ENCODE results near the gene CCNY. TPM values are rescaled to one million over a fixed set of nuclear protein-coding genes. Genes with fewer than 3 reads are reported as not detected.

Gene CCNY
- polyA plus RNA-seq, 2 of the 4 experiments (the other 2 are of a cell fraction): 28.1 to 55.5 TPM

DNA sequence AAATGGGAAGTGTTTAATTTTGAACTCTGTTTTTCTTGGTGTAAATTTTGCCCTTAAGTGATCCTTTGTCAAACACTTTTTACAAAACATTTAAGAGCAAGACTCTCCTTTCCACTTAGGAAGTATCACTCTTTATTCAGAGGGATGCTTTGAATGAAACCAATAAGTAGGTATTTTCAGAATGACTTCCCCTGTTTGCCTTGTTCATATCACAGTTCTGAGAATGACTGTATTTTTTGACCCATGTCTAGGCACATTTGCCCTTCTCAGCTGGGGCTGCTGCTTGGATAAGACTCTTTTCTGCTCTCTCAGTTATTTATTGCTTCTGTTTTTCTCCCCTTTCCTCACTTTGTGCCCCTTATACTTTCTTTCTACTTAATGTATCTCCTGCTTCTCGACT lies 98.2 kb downstream of the CCNY start:
- POLR2A ChIA-PET: no interaction called here
- no peaks in the 10 kb centered on the region; the same call in 2 of the 3 replicates for H3K4me1 ChIP-seq
- peaks cover 4% of the 10 kb centered on the region; the same call in 1 of the 3 replicates for H3K9me3 ChIP-seq
- no peak overlapping the region for H3K4me3 ChIP-seq
- DNase-seq (ENCODE audit: low read depth in 1 of 2, low spot score in 1 of 2) (no peak), ATAC-seq (no peak), FAIRE-seq (no peak)
- H3K27ac ChIP-seq: no peak overlapping the region
- no peak for TF ChIP-seq HOXB13 (CRISPR knock-in tag; IDR thresholded peaks at IDR 0.05; ENCODE audit: low read depth)
- TF ChIP-seq MYC (IDR thresholded peaks at IDR 0.05; ENCODE audit: borderline replicate concordance, low read length): no peak
- no peak for TF ChIP-seq RFX5 (IDR thresholded peaks at IDR 0.05)
- TF ChIP-seq ZC3H11A (IDR thresholded peaks at IDR 0.05): no peak
- TF ChIP-seq SREBF2 (IDR thresholded peaks at IDR 0.05): no peak
- no peak for TF ChIP-seq EHF (CRISPR knock-in tag; IDR thresholded peaks at IDR 0.05)
- TF ChIP-seq GATA3 (IDR thresholded peaks at IDR 0.05; ENCODE audit: borderline replicate concordance): no peak
- TF ChIP-seq, protein P1, sequence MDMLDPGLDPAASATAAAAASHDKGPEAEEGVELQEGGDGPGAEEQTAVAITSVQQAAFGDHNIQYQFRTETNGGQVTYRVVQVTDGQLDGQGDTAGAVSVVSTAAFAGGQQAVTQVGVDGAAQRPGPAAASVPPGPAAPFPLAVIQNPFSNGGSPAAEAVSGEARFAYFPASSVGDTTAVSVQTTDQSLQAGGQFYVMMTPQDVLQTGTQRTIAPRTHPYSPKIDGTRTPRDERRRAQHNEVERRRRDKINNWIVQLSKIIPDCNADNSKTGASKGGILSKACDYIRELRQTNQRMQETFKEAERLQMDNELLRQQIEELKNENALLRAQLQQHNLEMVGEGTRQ (IDR thresholded peaks at IDR 0.05): no peak
- TF ChIP-seq JUNB (IDR thresholded peaks at IDR 0.05): no peak
- no peak for TF ChIP-seq HES2 (IDR thresholded peaks at IDR 0.05)
- TF ChIP-seq HDAC2 (IDR thresholded peaks at IDR 0.05): no peak
- no peak for TF ChIP-seq HOXA7 (CRISPR knock-in tag; IDR thresholded peaks at IDR 0.05)
- TF ChIP-seq, protein P2, sequence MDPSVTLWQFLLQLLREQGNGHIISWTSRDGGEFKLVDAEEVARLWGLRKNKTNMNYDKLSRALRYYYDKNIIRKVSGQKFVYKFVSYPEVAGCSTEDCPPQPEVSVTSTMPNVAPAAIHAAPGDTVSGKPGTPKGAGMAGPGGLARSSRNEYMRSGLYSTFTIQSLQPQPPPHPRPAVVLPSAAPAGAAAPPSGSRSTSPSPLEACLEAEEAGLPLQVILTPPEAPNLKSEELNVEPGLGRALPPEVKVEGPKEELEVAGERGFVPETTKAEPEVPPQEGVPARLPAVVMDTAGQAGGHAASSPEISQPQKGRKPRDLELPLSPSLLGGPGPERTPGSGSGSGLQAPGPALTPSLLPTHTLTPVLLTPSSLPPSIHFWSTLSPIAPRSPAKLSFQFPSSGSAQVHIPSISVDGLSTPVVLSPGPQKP (IDR thresholded peaks at IDR 0.05; ENCODE audit: low read depth, low read length): no peak
- no peak for TF ChIP-seq POLR2A (IDR thresholded peaks at IDR 0.05; ENCODE audit: low read length)
- TF ChIP-seq, protein P3, sequence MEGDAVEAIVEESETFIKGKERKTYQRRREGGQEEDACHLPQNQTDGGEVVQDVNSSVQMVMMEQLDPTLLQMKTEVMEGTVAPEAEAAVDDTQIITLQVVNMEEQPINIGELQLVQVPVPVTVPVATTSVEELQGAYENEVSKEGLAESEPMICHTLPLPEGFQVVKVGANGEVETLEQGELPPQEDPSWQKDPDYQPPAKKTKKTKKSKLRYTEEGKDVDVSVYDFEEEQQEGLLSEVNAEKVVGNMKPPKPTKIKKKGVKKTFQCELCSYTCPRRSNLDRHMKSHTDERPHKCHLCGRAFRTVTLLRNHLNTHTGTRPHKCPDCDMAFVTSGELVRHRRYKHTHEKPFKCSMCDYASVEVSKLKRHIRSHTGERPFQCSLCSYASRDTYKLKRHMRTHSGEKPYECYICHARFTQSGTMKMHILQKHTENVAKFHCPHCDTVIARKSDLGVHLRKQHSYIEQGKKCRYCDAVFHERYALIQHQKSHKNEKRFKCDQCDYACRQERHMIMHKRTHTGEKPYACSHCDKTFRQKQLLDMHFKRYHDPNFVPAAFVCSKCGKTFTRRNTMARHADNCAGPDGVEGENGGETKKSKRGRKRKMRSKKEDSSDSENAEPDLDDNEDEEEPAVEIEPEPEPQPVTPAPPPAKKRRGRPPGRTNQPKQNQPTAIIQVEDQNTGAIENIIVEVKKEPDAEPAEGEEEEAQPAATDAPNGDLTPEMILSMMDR (IDR thresholded peaks at IDR 0.05): no peak
- 95% methylated on average over 1 of the region's 1 CpG for WGBS (ENCODE audit: missing lambda C conversion rate)
- CTCF ChIA-PET: no interaction called here
- H3K4me2 ChIP-seq: no peak overlapping the region

- CTCF ChIA-PET: no interaction called here
- WGBS (ENCODE audit: missing lambda C conversion rate): 89% methylated on average over 4 of the region's 4 CpGs
Measured at GRCh38 chr10:35435824-35436223, 99.5 kb downstream of the CCNY start.

More at GRCh38 chr10:35435824-35436223, 99.5 kb downstream of the CCNY start:
- Histone ChIP-seq H3K9me3 (peaks cover 4% of the 10 kb centered on the region; the same call in 2 of the 3 replicates), H3K4me1 (no peaks in the 10 kb centered on the region; the same call in 2 of the 3 replicates), H3K4me2 (no peak overlapping the region), H3K4me3 (no peak overlapping the region), H3K27ac (no peak overlapping the region)
- no peak for FAIRE-seq
- no peak for ATAC-seq
- TF ChIP-seq E2F6 (IDR thresholded peaks at IDR 0.05; ENCODE audit: borderline replicate concordance, low read depth) (no peak), RARB (CRISPR knock-in tag; IDR thresholded peaks at IDR 0.05) (no peak), POLR2AphosphoS2 (conservative IDR thresholded peaks at IDR 0.05; ENCODE audit: low read length) (no peak), MAX (IDR thresholded peaks at IDR 0.05) (no peak), HOXB5 (CRISPR knock-in tag; IDR thresholded peaks at IDR 0.05) (no peak), PBX3 (IDR thresholded peaks at IDR 0.05) (no peak), HEYL (CRISPR knock-in tag; IDR thresholded peaks at IDR 0.05) (no peak), HOXB13 (CRISPR knock-in tag; IDR thresholded peaks at IDR 0.05; ENCODE audit: low read depth) (no peak), EHMT2 (IDR thresholded peaks at IDR 0.05; ENCODE audit: low read depth) (no peak), EP300 (IDR thresholded peaks at IDR 0.05) (no peak), RAD21 (conservative IDR thresholded peaks at IDR 0.05 in 1 of 2, IDR thresholded peaks at IDR 0.05 in 1 of 2) (no peak), RFX5 (IDR thresholded peaks at IDR 0.05) (no peak), HES2 (IDR thresholded peaks at IDR 0.05) (no peak), CHD4 (IDR thresholded peaks at IDR 0.05; ENCODE audit: borderline replicate concordance) (no peak)
- DNase-seq (ENCODE audit: low read depth in 1 of 2, low spot score in 1 of 2): no peak
- POLR2A ChIA-PET: no interaction called here
